ENCODE data around the gene DOK6.

DNA sequence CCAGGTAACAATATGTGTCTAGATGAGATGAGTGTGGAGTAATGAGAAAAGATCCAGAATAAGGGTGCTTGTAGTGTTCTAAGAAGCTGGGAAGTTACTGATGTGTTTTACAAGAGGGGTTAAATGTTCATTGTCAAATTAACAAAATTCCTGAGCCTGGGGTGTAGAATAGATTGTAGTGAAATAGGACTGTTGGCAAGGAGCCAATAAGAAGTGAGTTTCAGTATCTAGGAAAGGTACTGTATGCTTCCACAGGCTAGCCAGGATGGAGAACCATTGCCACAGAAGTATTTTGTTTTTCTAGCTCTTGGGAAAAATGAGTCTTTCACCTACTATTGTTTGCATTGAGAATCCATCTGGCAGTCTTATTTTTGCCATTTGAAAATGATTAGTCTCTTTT, 10.5 kb downstream of the DOK6 start:
- TF ChIP-seq, protein P1, sequence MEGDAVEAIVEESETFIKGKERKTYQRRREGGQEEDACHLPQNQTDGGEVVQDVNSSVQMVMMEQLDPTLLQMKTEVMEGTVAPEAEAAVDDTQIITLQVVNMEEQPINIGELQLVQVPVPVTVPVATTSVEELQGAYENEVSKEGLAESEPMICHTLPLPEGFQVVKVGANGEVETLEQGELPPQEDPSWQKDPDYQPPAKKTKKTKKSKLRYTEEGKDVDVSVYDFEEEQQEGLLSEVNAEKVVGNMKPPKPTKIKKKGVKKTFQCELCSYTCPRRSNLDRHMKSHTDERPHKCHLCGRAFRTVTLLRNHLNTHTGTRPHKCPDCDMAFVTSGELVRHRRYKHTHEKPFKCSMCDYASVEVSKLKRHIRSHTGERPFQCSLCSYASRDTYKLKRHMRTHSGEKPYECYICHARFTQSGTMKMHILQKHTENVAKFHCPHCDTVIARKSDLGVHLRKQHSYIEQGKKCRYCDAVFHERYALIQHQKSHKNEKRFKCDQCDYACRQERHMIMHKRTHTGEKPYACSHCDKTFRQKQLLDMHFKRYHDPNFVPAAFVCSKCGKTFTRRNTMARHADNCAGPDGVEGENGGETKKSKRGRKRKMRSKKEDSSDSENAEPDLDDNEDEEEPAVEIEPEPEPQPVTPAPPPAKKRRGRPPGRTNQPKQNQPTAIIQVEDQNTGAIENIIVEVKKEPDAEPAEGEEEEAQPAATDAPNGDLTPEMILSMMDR (IDR thresholded peaks at IDR 0.05): no peak
- no peak for TF ChIP-seq POLR2A (IDR thresholded peaks at IDR 0.05)
